ENCODE data around the gene HERC6.
"Not testable (repeated sequence)": the region's sequence is repeated elsewhere in the genome, so short reads cannot be mapped to it uniquely, and the experiment has no call there.

Gene HERC6

GRCh38 chr4:88378691-88379559 is at the start of gene HERC6:
HERC6 (plus strand) TSS chr4:88378852; CDS start chr4:88378922, 70 bp downstream.
- no peak for DNase-seq

- no peak for DNase-seq
Measured at GRCh38 chr4:88333741-88334405, 44.8 kb upstream of the HERC6 start.

GRCh38 chr4:88335092-88335665 is 43.5 kb upstream of the HERC6 start:
- DNase-seq = no peak

- DNase-seq = no peak
Measured at GRCh38 chr4:88341227-88342192, 37.1 kb upstream of the HERC6 start.

- DNase-seq = not testable (repeated sequence)
Measured at GRCh38 chr4:88346902-88347301, 31.8 kb upstream of the HERC6 start.

GRCh38 chr4:88348761-88349160 is 29.9 kb upstream of the HERC6 start:
- DNase-seq = not testable (repeated sequence)

GRCh38 chr4:88350786-88351185 is 27.9 kb upstream of the HERC6 start:
- DNase-seq = no peak

- no peak for DNase-seq
Measured at GRCh38 chr4:88352062-88352740, 26.5 kb upstream of the HERC6 start.

- DNase-seq = no peak
Measured at GRCh38 chr4:88353324-88353723, 25.3 kb upstream of the HERC6 start.

- DNase-seq = no peak
Measured at GRCh38 chr4:88356771-88357170, 21.9 kb upstream of the HERC6 start.

- no peak for DNase-seq
Measured at GRCh38 chr4:88357262-88357661, 21.4 kb upstream of the HERC6 start.

GRCh38 chr4:88359558-88359957 is 19.1 kb upstream of the HERC6 start:
- DNase-seq = no peak

- no peak for DNase-seq
Measured at GRCh38 chr4:88360256-88360655, 18.4 kb upstream of the HERC6 start.

GRCh38 chr4:88360791-88361190 is 17.9 kb upstream of the HERC6 start:
- DNase-seq = no peak

GRCh38 chr4:88361217-88361773 is 17.4 kb upstream of the HERC6 start:
- DNase-seq = not testable (repeated sequence)

- no peak for DNase-seq
Measured at GRCh38 chr4:88366460-88366859, 12.2 kb upstream of the HERC6 start.

- no peak for DNase-seq
Measured at GRCh38 chr4:88367826-88368225, 10.8 kb upstream of the HERC6 start.

- not testable (repeated sequence) for DNase-seq
Measured at GRCh38 chr4:88369180-88369812, 9.4 kb upstream of the HERC6 start.

- DNase-seq = no peak
Measured at GRCh38 chr4:88381123-88381522, 2.5 kb downstream of the HERC6 start.

GRCh38 chr4:88382621-88383020 is 4.0 kb downstream of the HERC6 start:
- DNase-seq = no peak

GRCh38 chr4:88390128-88390527 is 11.5 kb downstream of the HERC6 start:
- DNase-seq = no peak

All from cortex of kidney (tissue), 1 donor.